GM21576 (cell line): ENCODE data around the gene PUS10.
"Not testable (repeated sequence)": the region's sequence is repeated elsewhere in the genome, so short reads cannot be mapped to it uniquely, and the experiment has no call there.

ENCODE experiments used
- ATAC-seq: cut with Tn5 transposase; IDR thresholded peaks from one replicate; pipeline ENCODE4 v1.9.1; 2021; ENCODE audit warnings: mild to moderate bottlenecking, moderate library complexity; ENCODE audit not compliant: unreplicated experiment

Gene PUS10

DNA sequence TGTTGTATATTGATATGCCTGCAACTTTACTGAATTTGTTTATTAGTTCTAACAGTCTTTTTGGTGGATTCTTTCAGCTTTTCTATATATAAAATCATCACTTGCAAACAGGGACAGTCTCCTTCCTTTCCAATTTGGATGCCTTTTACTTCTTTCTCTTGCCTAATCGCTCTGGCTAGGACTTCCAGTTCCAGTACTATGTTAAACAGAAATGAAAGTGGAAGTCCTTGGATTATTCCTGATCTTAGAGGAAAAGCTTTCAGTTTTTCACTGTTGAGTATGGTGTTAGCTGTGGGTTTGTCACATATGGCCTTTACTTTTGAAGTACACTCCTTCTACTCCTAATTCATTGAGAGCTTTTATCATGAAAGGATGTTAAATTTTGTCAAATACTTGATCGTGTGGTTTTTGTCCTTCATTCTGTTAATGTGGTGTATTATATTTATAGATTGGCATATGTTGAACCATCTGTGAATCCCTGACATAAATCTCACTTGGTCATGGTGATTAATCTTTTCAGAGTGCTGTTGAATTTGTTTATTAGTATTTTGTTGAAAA lies 83.8 kb downstream of the PUS10 start:
- ATAC-seq: no peak

- no peak for ATAC-seq
Observed at GRCh38 chr2:60932954-60933353, 85.1 kb downstream of the PUS10 start.

- ATAC-seq: not testable (repeated sequence)
Observed at GRCh38 chr2:60932061-60932460, 86.0 kb downstream of the PUS10 start.

DNA sequence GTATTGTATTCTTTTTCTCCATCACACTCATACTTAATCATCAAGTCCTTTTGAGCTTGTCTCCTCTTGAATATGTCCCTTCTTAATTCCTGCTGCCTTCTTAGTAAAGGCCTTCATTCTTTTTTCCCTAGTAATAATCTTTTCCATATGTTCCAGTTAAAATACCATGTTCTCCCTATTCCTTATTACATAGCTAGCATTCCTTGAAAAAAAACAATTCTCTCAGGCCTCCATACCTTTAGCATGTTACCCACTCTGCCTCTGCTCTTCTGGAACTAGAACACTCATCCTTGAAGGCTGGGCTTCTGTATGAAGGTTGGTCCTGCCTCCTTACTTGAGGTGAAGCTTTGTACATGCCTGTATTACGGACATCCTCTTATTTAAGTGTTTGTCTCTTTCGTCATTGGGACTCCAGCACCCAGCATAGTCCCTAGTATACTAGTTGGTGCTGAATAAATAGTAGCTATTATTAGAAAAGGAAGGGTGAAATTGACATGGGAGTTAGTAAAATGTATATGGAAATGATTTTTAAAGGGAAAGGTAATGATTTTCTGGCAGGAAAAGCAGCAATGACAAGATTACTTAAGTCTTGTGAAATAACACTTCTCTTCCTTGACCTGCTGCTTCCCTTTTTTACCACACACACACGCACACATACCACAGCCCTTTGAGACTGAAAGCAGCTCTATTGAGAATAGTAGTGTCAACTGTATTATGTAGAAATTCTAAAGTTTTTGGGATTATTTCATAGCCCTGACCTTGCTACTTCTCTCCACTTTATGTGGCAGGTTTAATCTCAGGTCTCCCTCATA lies 91.1 kb downstream of the PUS10 start:
- no peak for ATAC-seq

- ATAC-seq: no peak
Observed at GRCh38 chr2:60925994-60926740, 91.9 kb downstream of the PUS10 start.

DNA sequence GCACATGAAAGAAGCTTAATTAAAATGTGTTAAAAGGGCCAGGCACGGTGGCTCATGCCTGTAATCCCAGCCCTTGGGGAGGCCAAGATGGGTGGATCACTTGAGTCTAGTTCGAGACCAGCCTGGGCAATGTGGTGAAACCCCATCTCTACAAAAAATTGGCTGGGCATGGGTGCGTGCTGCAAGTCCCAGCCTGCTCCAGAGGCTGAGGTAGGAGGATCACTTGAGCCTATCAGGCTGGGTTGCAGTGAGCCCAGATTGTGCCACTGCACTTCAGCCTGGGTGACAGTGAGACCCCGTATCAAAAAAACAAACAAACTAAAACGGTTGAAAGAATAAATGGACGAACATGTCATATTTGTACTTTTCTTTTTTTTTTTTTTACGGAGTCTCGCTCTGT lies 110.7 kb downstream of the PUS10 start:
- no peak for ATAC-seq

GRCh38 chr2:60906395-60906794 lies 111.7 kb downstream of the PUS10 start:
- no peak for ATAC-seq

DNA sequence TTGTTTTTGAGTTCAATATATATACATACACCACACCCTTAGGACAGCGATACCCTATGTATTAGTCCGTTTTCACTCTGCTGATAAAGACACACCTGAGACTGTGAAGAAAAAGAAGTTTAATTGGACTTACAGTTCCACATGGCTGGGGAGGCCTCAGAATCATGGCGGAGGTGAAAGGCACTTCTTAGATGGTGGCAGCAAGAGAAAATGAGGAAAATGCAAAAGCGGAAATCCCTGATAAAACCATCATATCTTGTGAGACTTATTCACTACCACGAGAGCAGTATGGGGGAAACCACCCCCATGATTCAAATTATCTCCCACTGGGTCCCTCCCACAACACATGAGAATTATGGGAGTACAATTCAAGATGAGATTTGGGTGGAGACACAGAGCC lies 112.2 kb downstream of the PUS10 start:
- not testable (repeated sequence) for ATAC-seq

DNA sequence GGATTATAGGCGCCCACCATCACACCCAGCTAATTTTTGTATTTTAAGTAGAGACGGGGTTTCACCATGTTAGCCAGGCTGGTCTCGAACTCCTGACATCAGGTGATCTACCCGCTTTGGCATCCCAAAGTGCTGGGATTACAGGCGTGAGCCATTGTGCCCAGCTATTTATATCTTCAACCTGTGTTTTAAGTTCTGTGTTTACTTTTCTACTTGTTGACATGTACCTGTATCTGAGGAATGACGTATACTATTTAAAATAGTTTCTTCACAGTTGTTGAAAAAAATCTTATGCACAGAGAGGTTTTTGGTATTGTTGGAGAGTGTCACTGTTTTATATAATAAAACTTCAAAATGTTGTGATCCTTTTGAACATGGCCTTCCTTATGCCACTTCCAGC lies 116.8 kb downstream of the PUS10 start:
- ATAC-seq: not testable (repeated sequence)

DNA sequence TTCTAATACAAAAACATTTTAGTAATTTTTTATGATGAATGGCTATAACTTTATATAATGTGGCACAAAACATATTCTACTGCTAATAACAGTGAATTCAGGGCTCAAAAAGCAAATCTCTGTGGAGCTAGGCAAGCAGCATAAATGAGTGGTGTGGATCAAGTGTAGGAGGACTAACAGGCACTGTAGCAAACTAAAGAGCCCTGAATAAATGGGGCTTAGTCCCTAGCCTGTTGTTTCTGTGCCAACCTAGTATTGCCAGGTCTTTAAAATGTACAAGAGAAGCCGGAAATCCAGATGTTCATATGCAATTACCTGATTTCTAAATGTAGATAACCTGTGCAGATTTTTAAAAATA lies 118.2 kb downstream of the PUS10 start:
- no peak for ATAC-seq

GRCh38 chr2:60899230-60899891 lies 118.7 kb downstream of the PUS10 start:
- peak; percentile 55 for ATAC-seq

DNA sequence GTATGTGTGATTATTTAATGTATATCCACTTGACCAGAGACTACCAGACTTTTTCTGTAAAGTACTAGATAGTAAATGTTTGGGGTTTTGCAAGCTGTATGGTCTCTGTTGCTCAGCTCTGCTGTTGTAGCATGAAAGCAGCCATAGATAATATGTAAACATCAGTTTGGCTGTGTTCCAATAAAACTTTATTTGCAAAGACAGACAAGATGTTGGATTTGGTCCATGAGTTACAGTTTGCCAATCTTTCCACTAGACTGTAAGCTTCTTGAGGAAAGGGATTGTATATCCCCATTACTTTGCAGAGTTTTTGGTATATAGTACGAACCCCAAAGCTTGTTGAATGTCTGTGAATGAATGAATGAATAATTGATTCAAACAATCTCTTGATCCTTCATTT lies 119.5 kb downstream of the PUS10 start:
- no peak for ATAC-seq
